Hepatocyte (in vitro differentiated cells): ENCODE measurements around the gene PHF12.

Experiments used
- EZH2 ChIP-seq: fragments of 200-600 bp; sonication (generic); IDR thresholded peaks from 2 replicates; pipeline ENCODE4 v1.6.1; 2016; ENCODE audit warnings: antibody characterized with exemption, mild to moderate bottlenecking, borderline replicate concordance
- EZH2phosphoT487 ChIP-seq: fragments of 200-600 bp; sonication (generic); IDR thresholded peaks from one replicate; pipeline ENCODE4 v1.6.1; 2018; ENCODE audit warnings: antibody characterized with exemption, mild to moderate bottlenecking, low read depth, moderate library complexity; ENCODE audit not compliant: unreplicated experiment, severe bottlenecking
- TF ChIP-seq, protein P1 (sequence below): fragments of 200-600 bp; sonication (generic); IDR thresholded peaks from 2 replicates; pipeline ENCODE4 v1.5.1; 2016; ENCODE audit warnings: antibody characterized with exemption, mild to moderate bottlenecking; ENCODE audit not compliant: poor library complexity

GRCh38 chr17:28885363-28885762, 66.0 kb downstream of the PHF12 start:
- TF ChIP-seq, protein P1, sequence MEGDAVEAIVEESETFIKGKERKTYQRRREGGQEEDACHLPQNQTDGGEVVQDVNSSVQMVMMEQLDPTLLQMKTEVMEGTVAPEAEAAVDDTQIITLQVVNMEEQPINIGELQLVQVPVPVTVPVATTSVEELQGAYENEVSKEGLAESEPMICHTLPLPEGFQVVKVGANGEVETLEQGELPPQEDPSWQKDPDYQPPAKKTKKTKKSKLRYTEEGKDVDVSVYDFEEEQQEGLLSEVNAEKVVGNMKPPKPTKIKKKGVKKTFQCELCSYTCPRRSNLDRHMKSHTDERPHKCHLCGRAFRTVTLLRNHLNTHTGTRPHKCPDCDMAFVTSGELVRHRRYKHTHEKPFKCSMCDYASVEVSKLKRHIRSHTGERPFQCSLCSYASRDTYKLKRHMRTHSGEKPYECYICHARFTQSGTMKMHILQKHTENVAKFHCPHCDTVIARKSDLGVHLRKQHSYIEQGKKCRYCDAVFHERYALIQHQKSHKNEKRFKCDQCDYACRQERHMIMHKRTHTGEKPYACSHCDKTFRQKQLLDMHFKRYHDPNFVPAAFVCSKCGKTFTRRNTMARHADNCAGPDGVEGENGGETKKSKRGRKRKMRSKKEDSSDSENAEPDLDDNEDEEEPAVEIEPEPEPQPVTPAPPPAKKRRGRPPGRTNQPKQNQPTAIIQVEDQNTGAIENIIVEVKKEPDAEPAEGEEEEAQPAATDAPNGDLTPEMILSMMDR: no peak
- TF ChIP-seq EZH2 (no peak), EZH2phosphoT487 (no peak)
